ENCODE data around the gene CACNB1. TPM values are rescaled to one million over a fixed set of nuclear protein-coding genes. Genes with fewer than 3 reads are reported as not detected.

Gene CACNB1
- total RNA-seq, 1 donor from 2014 or later: 10.2 TPM

DNA sequence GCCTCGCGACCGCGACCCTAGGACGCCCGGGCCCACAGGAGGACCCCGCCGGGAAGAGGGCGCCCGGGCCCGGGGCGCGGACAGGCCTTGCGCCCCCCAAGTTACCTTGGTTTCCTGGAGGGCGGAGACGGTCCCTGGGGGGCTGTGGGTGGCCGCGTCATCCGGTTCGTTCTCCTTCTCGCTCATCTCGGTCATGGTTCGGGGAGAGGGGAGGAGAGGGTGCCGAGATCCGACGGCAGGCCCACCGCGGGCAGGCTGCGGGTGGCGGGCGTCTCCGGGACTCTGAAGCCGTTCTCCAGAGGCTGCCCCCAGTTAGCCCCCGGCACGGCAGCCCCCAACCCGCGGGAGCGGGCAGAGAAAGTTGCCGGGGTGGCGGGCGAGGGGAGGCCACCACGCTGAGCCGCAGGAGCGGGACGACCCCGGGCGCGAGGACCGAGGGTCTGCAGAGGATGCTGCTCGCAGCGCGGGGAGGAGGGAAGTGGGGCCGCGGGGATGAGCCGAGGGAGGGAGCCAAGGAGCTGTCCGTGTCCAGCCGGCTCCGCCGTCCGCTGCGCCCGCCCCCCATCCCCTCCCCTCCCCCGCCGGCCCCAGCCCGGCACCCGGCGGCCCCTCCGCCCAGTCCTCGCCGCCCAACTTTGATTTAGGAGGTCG is 28.0 kb upstream of the CACNB1 start, which contains the start of gene STAC2:
Gene STAC2, minus strand, starts transcription at position 638 of the 651 bp plus-strand sequence. Its CDS starts 443 bp downstream, at position 195.
- H3K9me3 Mint-ChIP-seq (ENCODE audit: unreplicated experiment): no peaks in the 10 kb centered on the region
- no peaks in the 10 kb centered on the region for H3K36me3 Mint-ChIP-seq (ENCODE audit: low read depth, unreplicated experiment)
- peak within 1 kb of the TSS; percentile 85 for H3K4me3 Mint-ChIP-seq (ENCODE audit: unreplicated experiment)
- TF ChIP-seq, protein P1, sequence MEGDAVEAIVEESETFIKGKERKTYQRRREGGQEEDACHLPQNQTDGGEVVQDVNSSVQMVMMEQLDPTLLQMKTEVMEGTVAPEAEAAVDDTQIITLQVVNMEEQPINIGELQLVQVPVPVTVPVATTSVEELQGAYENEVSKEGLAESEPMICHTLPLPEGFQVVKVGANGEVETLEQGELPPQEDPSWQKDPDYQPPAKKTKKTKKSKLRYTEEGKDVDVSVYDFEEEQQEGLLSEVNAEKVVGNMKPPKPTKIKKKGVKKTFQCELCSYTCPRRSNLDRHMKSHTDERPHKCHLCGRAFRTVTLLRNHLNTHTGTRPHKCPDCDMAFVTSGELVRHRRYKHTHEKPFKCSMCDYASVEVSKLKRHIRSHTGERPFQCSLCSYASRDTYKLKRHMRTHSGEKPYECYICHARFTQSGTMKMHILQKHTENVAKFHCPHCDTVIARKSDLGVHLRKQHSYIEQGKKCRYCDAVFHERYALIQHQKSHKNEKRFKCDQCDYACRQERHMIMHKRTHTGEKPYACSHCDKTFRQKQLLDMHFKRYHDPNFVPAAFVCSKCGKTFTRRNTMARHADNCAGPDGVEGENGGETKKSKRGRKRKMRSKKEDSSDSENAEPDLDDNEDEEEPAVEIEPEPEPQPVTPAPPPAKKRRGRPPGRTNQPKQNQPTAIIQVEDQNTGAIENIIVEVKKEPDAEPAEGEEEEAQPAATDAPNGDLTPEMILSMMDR (IDR thresholded peaks at IDR 0.05; ENCODE audit: unreplicated experiment): no peak
- H3K27me3 Mint-ChIP-seq (ENCODE audit: unreplicated experiment): peaks cover 20% of the 10 kb centered on the region
- DNase-seq (ENCODE audit: low spot score): no peak
- H3K4me1 Mint-ChIP-seq (ENCODE audit: unreplicated experiment): peaks cover 18% of the 10 kb centered on the region
- H3K27ac Mint-ChIP-seq (ENCODE audit: unreplicated experiment): peak within 1 kb of the TSS; percentile 52

DNA sequence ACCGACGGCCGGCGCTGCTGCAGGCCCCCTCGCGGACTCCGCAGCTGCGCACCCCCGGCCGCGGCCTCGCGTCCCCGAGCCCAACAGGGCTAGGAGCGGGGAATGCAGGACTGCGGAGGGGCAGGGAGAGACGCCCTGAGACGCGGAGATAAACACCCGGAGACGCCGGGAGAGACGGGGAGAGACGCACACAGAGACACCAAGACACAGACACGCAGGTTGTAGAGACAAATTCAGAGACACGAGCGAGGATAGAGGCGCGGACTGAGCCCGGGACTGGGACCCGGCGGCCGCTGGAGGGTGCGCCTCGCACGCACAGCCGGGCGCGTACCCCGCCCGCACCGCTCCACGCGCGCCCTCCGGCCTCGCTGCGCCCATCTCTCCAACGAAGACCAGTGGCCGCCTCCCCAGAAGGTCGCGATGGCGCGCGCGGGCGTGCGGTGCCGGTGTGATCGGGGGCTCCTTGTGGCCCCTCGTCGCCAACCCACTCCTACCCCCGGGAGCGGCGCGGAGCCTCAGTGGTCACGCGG is 27.4 kb upstream of the CACNB1 start:
- H3K4me1 Mint-ChIP-seq (ENCODE audit: unreplicated experiment): peaks cover 18% of the 10 kb centered on the region
- no peak overlapping the region for H3K27ac Mint-ChIP-seq (ENCODE audit: unreplicated experiment)
- no peak overlapping the region for H3K4me3 Mint-ChIP-seq (ENCODE audit: unreplicated experiment)
- no peaks in the 10 kb centered on the region for H3K36me3 Mint-ChIP-seq (ENCODE audit: low read depth, unreplicated experiment)
- DNase-seq (ENCODE audit: low spot score): no peak
- peaks cover 23% of the 10 kb centered on the region for H3K27me3 Mint-ChIP-seq (ENCODE audit: unreplicated experiment)
- TF ChIP-seq, protein P1 (IDR thresholded peaks at IDR 0.05; ENCODE audit: unreplicated experiment): no peak
- H3K9me3 Mint-ChIP-seq (ENCODE audit: unreplicated experiment): no peaks in the 10 kb centered on the region

DNA sequence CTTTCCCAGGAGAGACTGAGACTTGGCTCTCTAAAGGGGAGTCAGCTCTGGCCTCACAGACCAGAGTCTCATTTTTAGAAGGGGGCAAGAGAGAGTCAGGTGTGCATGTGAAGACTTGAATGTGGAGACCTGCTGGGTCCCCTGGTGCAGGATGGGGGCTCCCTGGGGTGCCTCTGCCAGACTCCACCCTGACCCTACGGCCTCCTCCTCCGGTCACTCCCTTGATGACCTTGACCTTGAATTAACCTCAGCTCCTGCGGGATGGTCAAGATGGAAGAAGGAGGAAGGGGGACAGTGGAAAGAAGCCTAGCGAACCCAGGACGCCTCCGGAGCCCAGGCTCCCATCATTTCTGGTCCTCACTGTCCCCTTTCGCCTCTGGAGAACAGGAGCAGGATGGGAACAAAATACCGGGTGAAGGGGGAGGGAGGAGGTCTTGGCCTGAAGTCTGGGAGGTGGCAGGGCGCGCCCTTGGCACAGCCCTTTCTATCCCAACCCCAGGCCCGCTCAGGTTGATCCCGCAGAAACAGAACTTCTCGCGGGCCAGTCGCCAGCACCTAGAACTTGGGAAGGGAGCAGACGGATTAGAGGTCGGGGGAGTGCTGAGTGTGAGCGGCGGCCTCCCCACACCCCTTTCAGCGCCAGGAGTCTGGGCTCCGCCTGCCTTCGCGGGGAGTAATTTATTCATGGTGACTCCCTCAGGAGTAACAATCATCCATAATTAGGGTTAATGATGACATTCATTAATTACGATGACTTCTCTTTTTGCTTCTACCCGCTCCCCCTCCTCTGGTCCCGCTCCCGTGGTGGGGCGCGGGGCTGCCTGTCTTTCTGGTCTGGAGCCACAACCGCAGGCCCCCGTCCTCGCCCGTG is 26.7 kb upstream of the CACNB1 start:
- TF ChIP-seq, protein P1 (IDR thresholded peaks at IDR 0.05; ENCODE audit: unreplicated experiment): no peak
- no peak overlapping the region for H3K27ac Mint-ChIP-seq (ENCODE audit: unreplicated experiment)
- peak overlapping the region; percentile 56 for H3K4me3 Mint-ChIP-seq (ENCODE audit: unreplicated experiment)
- no peak for DNase-seq (ENCODE audit: low spot score)
- no peaks in the 10 kb centered on the region for H3K36me3 Mint-ChIP-seq (ENCODE audit: low read depth, unreplicated experiment)
- no peaks in the 10 kb centered on the region for H3K9me3 Mint-ChIP-seq (ENCODE audit: unreplicated experiment)
- peaks cover 12% of the 10 kb centered on the region for H3K4me1 Mint-ChIP-seq (ENCODE audit: unreplicated experiment)
- peaks cover 26% of the 10 kb centered on the region for H3K27me3 Mint-ChIP-seq (ENCODE audit: unreplicated experiment)

DNA sequence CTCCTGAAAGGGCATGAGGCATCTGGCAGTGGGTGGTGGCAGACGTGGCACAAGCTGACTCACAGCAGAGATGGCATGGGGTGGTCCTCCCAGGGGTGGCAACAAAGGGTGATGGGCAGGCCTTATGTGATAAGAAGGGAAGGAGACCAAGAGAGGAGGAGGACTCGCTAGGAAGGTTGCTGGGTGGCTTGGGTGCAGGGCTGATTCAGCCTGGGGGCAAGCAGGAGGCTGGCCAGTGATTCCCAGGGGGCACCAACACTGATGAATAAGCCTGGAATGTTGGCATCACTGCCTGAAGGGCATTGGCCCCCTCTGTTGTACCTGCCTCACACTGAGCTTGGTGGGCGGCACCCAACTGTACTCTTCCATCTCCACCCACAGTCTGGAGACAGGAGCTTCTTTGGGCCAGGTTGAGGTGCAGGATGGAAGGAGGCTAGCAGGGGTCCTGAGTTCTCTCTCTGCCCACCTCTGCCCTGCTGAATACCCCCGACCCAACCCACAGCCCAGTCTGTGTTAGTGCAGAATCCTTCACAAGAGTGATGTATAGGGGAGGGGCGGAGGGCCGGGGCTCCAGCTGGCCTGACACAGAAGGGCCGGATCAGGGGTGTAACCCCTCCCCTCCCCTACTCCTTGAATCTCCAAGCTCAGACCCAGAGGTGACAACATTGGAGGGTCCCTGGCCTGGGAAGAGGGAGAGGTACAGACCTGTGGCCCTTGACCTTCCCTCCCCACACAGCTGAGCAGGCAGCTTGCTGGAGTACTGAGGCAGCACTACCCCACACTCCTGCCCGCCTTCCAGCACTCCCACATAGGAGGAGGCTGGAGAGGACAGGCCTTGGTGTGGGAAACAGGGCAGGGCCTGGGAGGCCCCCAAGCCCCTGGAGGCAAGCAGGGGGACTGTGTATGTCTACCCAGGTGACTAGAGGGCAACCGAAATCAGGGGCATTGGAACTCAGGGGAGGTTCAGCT is 25.7 kb upstream of the CACNB1 start:
- DNase-seq (ENCODE audit: low spot score): no peak
- Mint-ChIP-seq H3K36me3 (ENCODE audit: low read depth, unreplicated experiment) (no peaks in the 10 kb centered on the region), H3K27ac (ENCODE audit: unreplicated experiment) (no peak overlapping the region), H3K27me3 (ENCODE audit: unreplicated experiment) (peaks cover 30% of the 10 kb centered on the region), H3K4me3 (ENCODE audit: unreplicated experiment) (peak overlapping the region; percentile 56), H3K4me1 (ENCODE audit: unreplicated experiment) (peaks cover 10% of the 10 kb centered on the region), H3K9me3 (ENCODE audit: unreplicated experiment) (no peaks in the 10 kb centered on the region)
- TF ChIP-seq, protein P1 (IDR thresholded peaks at IDR 0.05; ENCODE audit: unreplicated experiment): no peak

Data from endothelial cell (in vitro differentiated cells).